Measurements from ENCODE around the gene OCRL.

GRCh38 chrX:129617420-129617819, 77.4 kb downstream of the OCRL start:
- TF ChIP-seq CTCF (IDR thresholded peaks at IDR 0.05): no peak
- no peak for TF ChIP-seq POLR2A (IDR thresholded peaks at IDR 0.05)
- no peak for TF ChIP-seq EP300 (IDR thresholded peaks at IDR 0.05)
